NCI-H128 (cell line): ENCODE measurements around the gene SERTAD3.
"Not testable (repeated sequence)": the region's sequence is repeated elsewhere in the genome, so short reads cannot be mapped to it uniquely, and the experiment has no call there.

ENCODE experiments used
- DNase-seq: peaks from one replicate; lab custom pipeline; 2025; ENCODE audit not compliant: unreplicated experiment; lab: John Stamatoyannopoulos, UW

The SERTAD3 gene

GRCh38 chr19:40444000-40444824 lies at the start of gene SERTAD3:
Gene SERTAD3, minus strand, starts transcription at chr19:40444335. Its CDS starts 2,255 bp downstream, at chr19:40442080.
- peak; percentile 91 for DNase-seq

- no peak for DNase-seq
These were observed 49.6 kb upstream of the SERTAD3 start for GRCh38 chr19:40493778-40494177.

GRCh38 chr19:40492274-40492673 lies 48.1 kb upstream of the SERTAD3 start:
- no peak for DNase-seq

- DNase-seq, result no peak
These were observed 45.7 kb upstream of the SERTAD3 start for GRCh38 chr19:40489882-40490230.

GRCh38 chr19:40486017-40486416 lies 41.9 kb upstream of the SERTAD3 start:
- no peak for DNase-seq

- not testable (repeated sequence) for DNase-seq
These were observed 31.9 kb upstream of the SERTAD3 start for GRCh38 chr19:40475878-40476644.

GRCh38 chr19:40474737-40475136 lies 30.6 kb upstream of the SERTAD3 start:
- no peak for DNase-seq

- DNase-seq, result no peak
These were observed 28.4 kb upstream of the SERTAD3 start for GRCh38 chr19:40472516-40472915.

GRCh38 chr19:40471111-40471510 lies 27.0 kb upstream of the SERTAD3 start:
- no peak for DNase-seq

- no peak for DNase-seq
These were observed 24.9 kb upstream of the SERTAD3 start for GRCh38 chr19:40469011-40469410.

GRCh38 chr19:40466985-40467734 lies 23.0 kb upstream of the SERTAD3 start, which contains the start of gene SPTBN4:
Gene SPTBN4, plus strand, starts transcription at chr19:40467001. Its CDS starts 5,621 bp downstream, at chr19:40472622.
- no peak for DNase-seq

GRCh38 chr19:40466219-40466984 lies 22.3 kb upstream of the SERTAD3 start:
- no peak for DNase-seq

GRCh38 chr19:40465557-40466218 lies 21.6 kb upstream of the SERTAD3 start, which contains the start of gene BLVRB:
Gene BLVRB, minus strand, starts transcription at chr19:40465745. Its CDS starts 57 bp downstream, at chr19:40465688.
- peak; percentile 85 for DNase-seq

- no peak for DNase-seq
These were observed 21.0 kb upstream of the SERTAD3 start for GRCh38 chr19:40465025-40465556.

GRCh38 chr19:40464059-40465024 lies 20.2 kb upstream of the SERTAD3 start:
- peak; percentile 33 for DNase-seq

- DNase-seq, result not testable (repeated sequence)
These were observed 19.5 kb upstream of the SERTAD3 start for GRCh38 chr19:40463587-40464037.

GRCh38 chr19:40461669-40462221 lies 17.6 kb upstream of the SERTAD3 start:
- DNase-seq, result no peak

GRCh38 chr19:40460185-40460584 lies 16.1 kb upstream of the SERTAD3 start:
- DNase-seq, result no peak
